GM19023 (cell line): ENCODE results near the gene PLSCR4.

ENCODE experiments used
- ATAC-seq: cut with Tn5 transposase; IDR thresholded peaks from one replicate; pipeline ENCODE4 v1.9.1; 2021; ENCODE audit warnings: mild to moderate bottlenecking, moderate library complexity; ENCODE audit not compliant: unreplicated experiment

The PLSCR4 gene

DNA sequence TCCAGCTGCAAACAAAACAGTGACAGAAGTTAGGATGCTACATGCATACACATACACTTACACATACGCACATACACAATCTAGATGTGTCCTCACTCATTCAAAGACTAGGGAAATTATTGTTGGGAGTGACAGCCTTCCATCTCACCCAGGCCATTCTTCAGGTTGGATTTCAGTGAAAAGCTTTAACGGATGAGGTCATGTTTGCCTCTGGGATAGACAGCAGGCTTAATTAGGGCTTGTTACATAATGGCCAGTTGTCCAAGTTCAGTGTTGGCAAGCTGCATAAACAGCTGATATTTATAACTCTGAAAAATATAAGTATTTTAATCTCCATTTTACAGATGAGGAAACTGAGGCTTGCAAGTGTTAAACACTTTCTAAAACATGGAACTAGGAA is 54.1 kb downstream of the PLSCR4 start:
- ATAC-seq = no peak

DNA sequence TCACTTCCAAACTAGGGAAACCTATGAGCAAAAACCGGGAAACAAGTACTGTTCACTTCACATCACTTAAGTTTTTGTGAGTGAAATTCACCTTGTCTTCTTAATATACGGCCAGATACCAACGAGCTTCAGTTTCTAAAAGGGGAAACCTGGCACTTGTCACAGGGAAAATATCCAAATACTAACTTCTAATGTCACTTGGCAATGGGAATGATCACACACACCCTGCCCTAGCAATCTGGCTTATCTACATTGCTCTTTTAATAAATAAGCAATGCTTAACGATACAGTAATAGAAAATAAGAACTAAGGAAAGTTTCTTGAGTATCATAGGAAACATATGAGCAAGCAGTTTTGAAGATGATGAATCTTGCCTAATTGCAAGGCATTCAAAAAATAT is 55.3 kb downstream of the PLSCR4 start:
- no peak for ATAC-seq

DNA sequence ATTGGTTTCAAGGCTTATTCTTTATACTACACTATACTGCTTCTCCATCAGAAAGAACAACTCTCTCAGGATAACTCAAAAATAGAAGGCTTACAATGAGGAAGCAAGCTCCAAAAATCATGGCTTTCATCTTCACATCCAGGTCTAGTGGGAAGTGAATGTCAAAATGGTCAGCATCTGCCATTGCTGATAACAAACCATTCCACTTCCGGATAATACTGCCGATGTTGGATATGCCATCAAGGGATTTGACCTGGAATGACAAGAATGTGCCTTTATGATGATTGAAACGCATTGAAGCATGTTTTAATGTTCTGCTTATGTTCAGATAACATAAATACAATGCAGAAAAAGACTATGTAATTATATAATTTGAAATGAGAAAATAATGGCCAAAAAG is 55.9 kb downstream of the PLSCR4 start:
- ATAC-seq = no peak

DNA sequence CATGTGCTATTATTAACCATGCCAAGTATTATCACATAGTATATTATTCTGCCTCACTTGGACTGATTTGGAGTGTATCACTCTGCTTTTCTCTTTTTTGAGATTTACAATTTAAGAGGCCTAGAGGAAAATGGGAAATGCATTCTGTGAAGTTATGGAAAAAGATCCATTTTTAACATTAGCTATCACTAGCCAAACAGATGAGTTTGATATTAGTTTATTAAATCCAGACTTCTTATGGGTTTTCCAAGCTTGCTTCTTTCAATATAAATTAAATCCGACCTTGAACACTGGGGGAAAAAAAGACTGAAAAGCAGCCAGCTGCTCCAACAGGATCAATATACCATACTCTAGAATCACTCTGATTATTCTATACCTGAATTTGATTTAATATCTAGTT is 59.9 kb downstream of the PLSCR4 start:
- ATAC-seq = no peak

DNA sequence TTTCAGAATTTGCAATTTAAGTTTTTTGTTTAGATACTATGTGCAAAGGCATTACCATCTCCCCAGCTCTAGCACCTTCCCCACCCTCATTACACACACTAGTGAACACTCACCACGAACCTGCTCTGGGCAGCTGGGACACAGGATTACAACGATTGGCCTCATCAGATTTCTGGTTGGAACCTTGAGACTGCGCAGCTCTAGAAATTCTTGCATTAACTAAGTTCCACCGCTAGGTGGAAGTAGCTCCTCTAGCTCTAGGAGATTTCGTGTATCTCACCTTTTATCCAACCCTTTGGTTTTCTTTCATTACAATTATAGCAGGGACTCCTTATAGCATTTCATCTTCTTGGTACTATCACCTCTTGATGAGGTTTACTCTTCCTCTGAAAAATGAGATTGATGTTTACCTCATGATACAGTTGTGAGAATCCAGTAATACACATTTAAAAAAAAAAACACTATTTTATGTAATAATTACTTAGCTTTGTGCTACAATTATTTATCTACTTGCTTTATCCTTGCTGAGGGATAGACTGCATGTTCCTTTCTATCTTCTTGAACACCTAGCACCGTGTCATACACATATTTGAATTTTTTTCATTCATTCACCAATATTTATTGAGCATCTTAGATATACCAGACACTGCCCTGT is 61.3 kb downstream of the PLSCR4 start:
- ATAC-seq = peak; percentile 96

DNA sequence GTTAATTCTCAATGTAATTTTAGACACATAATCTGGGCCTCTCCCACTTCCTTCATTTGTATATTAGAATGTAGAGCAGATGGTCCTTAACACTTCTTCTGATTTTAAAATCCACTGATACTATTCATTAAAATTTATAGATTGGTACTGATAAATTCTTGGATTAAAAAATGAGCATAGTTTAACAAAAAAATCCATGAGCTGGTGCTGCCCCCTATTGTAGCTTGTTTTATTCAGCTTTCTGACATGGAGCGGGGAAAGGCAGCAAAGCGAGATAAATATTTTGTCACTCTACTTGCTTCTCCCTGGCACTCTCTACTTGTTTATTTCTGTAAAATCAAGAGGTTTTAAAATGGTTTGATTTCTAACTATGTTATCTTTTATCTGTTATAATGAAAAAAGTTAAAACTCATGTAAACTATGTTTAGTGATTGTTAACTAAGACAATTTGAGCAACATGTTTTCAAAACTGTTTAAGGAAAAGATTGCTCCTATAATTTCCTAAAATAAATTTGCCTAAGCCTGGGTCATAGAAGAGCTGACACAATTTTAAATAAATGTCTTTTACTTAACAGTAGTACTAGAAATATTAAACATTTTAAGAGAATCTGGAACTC is 63.5 kb downstream of the PLSCR4 start:
- ATAC-seq = no peak

DNA sequence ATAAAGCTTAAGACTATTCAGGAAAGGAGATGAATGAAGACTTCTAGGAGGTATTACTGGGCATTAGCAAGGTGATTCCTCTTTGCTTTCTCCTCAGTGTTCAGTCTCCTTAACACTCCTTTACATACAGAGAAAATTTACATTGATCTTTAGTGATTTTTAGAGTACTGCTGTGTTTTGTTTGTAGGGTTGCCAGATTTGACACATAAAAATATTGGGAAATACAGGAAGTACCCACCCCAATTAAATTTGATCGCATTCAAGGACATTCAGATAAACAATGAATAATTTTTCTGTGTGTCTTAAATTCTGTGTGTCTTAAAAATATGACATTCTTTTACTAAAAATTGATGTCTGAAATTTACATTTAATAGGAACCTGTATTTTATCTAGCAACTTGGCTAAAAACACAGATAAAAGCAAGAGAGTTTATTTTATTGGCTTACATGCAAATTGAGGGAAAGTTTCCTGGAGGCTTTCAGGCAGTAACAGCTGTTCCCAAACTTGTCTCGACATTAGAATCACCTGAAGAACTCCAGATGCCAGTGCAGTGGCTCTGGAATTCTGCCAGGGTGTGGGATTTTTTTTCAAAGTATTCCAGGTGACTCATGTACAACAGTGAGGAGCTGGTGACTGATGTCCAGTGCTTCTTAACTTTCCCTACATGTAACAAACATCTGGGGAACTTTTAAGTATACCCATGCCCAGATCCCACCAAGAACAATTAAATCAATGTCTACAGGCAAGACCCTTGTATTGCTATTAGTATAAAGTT is 66.5 kb downstream of the PLSCR4 start:
- ATAC-seq = no peak

DNA sequence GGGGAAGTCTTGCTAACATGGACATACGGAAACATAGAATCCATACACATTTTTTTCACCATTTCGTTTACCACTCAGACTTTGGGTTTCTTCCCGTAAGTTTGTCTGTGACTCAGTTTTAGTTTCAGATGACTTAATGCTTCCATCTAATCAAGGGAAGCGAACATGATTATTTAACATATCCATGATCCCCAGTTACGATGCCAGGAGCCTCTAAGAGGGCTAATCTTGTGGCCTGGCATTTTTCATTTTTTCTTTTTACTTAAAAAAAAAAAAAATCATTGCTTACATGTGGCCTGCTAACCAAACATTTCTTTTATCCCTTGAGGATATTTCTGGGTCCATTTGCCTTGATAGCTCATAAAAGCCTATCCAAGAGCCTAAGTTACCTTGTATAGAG is 69.7 kb downstream of the PLSCR4 start:
- ATAC-seq = no peak

DNA sequence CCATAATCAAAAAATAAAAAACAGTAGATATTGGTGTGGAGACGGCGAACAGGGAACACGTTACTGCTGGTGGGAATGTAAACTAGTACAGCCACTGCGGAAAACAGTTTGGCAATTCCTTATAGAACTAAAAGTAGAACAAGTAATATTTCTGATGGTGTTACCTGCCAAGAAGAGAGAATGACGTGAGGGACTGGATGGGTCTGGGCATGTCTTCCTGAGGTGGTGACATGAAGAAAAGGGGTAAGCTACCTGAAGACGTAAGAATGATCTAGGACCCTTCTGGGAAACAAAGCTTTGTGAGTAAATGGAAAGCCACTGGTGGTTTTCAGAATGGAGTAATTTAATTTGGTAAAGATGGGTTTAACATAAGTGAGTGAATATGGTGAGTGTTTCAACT is 70.5 kb downstream of the PLSCR4 start:
- ATAC-seq = no peak

DNA sequence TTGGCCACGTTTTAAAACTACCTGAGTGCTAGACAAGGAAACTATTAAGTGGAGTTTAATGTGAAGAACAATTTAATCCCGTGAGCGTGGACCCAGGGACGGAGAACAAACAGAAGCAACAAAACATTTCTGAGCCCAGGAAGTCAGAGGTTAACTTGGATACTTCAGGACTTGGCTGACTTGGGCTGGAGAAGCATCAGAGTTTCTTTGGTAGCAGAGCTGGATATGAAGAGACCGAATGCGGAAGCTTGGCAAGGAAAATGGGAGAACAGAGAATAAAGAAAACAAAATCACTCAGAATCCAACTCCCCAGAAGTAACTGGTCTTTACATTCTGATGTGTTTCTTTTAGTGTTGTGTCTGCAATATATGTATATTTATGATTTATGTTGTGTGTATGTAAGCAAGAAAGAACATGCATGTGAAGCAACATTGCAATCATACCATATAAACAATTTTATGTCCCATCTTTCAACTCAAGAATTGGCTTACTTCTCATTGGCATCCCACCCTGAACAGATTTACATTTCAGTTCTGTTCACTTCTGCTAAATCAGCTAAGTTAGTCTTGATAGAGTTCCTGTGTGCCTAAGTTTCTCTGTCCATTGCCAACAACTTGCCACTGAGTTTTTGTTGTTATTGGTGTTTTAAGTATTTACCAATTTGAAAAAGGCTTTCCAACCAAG is 72.8 kb downstream of the PLSCR4 start:
- ATAC-seq = no peak

DNA sequence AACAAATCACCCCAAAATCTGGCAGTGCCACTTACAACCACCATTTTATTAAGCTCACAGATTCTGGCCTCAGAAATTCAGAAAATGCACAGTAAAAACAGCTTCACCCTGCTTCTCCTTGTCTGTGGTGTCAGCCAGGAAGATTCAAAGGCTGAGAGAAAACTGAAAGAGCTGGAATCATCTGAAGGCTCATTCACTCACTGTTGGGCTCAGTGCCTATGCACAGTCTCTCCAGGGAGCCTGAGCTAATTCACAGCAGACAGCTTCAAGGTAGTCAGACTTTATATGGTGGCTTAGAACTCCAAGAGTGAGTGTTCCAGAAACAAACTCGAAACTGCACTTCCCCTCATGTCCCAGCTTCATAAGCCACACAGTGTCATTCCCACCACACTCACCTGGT is 73.4 kb downstream of the PLSCR4 start:
- no peak for ATAC-seq

DNA sequence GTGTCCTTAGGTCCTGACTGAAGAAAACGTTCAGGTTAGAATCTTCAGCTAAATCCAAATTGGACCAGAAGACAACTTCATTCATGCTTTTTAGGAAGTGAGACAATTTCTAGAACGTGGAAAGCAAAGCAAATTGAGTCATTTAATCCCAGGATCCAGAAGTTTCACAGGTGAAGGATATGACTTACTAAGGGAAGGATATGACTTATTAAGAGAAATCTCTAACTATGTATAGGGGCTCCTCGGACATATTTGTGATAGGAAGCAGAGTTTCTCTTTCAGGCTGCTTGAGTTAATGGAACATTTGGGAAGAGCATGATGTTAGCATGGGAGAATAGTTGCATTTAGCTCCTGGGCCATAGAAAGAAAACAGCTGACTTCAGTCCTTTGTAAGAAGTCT is 73.8 kb downstream of the PLSCR4 start:
- no peak for ATAC-seq

DNA sequence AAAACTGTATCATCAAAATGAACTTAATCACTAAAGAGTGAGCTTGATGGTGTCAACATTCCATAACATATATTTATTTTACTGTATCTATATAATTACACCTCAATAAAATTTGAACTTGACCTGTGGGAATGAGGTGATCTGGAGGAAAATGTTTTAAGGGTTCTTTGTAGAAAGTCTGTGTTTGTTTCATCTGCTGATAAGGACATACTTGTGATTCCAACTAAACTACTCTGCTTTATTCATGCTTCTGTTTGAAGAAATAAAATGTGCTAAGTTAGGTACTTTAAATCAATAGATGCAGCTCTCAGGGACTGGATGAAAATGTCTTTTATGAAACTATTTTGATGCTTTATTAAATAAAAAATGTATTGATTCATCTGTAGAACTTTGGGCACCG is 78.3 kb downstream of the PLSCR4 start:
- no peak for ATAC-seq

DNA sequence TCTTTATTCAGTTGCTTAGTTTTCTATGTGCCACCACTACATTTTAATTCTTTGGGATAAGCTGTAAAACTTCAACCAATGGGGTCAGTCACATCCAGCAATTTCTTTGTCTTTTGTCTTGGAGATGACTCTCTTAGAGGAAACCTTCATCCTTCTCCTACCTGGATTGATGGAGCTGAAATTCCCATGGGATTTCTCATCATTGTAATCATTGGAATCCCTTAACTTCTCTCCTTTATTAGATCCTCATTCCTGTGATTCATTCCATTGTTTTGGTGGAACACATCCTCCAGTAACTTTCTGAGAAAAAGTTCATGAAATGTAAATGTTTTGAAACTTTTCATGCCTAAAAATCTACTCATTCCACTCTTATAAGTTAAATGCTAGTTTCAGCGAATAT is 80.3 kb downstream of the PLSCR4 start:
- no peak for ATAC-seq

DNA sequence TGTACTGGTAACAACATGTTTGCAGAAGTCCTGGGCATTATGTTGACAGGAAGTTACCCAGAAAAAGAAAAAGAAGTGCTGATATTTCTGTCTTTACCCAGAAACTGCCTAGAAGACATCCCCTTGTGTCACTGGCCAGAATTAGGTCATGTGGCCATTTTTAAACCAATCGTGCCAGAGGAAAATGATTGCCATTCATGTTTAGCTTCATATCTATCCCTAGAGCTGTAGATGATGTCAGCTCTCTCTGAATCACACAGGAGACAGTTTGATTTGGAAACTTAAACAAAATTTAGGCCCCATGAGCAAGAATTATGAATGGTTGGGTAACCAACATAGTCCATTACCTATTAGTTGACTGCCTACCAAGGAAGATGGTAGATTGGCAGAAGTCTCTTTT is 81.0 kb downstream of the PLSCR4 start:
- ATAC-seq = no peak

DNA sequence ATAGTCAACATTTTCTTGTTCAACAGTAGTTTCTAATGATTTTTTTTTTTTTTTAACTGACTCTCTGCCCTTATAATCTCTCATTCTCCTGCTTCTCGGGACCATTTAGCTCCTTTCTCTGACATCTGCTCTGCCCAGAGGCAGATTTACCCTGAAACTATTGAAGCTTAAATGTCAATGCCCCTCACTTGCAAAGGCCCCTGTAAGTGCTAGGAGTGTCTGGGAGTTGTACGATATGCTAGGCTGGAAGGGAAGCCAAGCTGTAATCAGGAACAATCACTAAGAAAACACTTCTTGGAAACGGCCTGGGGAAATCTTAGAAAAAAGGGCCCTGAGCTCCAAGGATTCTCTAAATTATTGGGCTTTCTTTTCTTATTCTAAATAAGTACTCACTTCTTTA is 84.1 kb downstream of the PLSCR4 start:
- ATAC-seq = no peak

DNA sequence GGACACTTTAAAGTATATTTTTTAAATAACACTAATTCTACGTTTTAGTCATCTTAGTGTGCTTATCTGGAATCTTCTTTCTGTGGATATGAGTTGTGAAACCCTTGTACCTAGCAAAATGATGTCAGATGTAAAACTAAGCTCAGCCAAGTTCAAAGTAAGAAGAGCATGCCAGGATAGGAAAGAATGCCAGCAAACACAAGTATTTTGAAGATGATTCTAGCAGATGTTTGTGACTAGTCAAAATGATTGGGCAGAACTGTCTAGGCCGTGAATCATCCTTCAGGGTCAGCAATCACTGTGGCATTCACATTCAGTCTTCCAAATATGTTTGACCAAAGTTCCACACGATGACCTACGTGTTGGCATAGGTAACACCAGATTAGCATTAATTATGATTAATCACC is 84.5 kb downstream of the PLSCR4 start:
- no peak for ATAC-seq

DNA sequence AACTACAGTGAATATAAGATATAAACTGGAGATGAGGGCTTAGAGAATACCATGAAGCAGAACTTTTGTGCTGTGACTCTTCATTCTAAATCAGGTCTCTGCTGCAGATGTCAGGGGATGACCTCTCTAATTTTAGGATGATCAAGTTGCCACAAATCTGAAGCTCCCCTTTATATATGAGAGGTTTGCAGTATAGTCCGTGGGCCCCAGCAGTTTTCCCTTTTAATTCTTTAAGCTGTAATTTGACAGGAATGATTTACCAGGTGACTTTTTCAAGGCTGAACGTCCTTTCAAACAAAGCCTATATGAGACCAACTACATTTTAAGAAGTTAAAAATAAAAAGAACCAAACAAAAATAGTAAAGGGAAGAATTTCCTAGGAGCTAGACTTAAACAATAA is 85.0 kb downstream of the PLSCR4 start:
- ATAC-seq = no peak

DNA sequence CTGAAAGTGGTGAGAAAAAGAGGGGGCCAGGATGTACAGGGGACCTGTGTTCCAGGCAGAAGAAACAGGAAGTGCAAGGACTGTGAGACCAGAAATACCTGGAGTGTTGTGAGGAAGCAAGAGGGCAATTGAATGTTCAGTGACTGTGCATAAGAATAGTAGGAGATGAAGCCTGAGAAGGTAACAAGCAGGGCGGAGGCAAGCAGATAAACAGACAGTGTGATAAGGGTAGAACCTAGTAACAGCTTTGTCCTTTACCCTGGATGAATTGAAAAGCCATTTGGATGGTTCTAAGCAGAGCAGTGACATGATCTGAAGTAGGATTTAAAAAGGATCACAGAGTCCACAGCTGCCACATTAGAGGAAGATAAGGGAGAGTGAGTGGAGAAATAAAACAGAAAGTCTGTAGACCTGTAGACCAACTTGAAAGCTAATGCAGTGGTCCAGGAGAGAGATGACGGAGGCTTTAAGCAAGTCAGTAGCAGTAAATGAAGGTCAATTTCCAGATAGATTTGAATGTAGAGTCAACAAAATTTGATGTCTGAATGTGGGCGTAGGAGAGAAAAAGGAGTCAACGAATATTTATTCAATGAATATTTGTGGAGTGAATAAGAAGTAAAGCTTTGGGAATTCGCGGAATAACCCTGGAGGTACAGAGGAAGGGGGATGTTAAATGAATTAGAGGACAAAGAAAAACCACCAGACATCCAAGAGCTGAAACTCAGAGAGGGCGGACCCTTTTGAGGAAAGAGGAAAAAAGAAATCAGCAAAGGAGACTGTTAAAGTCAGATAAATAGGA is 85.7 kb downstream of the PLSCR4 start:
- no peak for ATAC-seq

DNA sequence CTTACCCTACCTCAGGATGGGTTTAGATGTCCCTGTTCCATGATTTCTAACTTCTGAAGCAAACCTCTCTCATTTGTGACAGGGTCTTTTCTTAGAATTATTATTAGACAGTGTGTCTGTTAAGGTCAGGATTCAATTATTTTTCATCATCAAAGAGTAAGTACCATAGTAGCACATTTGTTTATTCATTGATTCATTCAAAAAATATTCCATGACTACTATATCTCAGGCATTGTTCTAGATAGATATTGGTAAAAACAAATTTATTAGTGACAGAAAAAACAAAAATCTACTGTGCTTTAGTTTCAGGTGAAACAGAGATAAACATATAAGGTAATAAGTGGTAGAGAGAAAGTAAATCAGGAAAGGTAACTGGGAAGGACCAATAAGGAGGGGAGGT is 86.4 kb downstream of the PLSCR4 start:
- ATAC-seq = no peak

DNA sequence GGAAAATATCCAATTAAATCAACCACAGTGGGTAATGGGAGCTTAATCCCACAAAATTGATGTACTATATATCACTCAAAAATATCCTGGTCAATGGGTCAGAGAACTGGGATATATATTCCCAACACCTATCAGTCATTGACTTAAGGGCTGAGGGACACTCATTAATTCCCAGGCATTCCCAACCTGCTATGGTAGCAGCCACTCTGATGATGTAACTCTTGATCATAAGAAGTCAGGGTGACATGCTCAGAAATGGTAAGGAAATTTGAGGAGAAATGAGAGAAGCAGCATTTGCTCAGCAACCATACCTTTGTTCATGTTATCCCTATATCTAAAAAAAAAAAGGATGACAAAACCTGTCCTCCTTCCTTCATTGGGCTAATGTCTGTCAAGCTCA is 86.8 kb downstream of the PLSCR4 start:
- no peak for ATAC-seq
